Astrocyte (in vitro differentiated cells and primary cell): Measurements from ENCODE around the gene GPER1.

Source experiments
- EZH2 ChIP-seq: IDR thresholded peaks from 2 replicates; pipeline ENCODE4 v1.6.1; 2012; ENCODE audit warnings: mild to moderate bottlenecking, low read length, inconsistent platforms; ENCODE audit not compliant: insufficient read depth
- TF ChIP-seq, protein P1 (sequence below): IDR thresholded peaks from 2 replicates; pipeline ENCODE4 v1.5.1; 2011; ENCODE audit warnings: low read depth, mild to moderate bottlenecking, inconsistent platforms, low read length, moderate library complexity; ENCODE audit not compliant: insufficient read depth

DNA sequence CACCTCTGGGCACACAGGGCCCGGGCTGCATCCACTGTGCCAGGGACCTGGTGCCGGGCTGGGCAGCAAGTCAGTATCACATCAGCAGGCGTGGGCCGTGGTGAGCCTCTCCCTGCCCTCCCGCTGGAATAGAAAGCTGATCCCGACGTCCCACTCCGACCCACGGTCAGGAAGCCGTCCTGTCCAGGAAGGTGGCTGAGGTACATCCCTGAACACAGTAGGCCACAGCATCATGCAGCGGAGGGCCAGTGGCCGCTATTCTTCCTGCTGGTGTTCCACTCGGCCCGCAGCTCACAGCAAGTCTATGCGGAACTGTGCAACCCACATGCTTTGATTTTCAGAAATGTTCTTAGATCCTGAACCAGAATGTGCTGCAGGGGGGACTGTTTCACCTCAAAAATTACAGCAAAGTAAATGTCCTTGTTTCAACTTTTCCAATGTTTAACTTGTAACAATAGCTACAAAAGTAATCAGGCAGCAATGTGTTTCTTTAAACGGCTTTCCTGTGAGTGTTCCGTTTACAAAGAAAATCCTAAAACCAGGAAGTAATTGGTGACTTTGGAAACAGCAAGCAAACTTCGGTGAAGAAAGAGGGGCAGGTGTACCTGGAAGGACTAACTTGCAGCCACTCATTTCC, 44.2 kb upstream of the GPER1 start:
- TF ChIP-seq, protein P1, sequence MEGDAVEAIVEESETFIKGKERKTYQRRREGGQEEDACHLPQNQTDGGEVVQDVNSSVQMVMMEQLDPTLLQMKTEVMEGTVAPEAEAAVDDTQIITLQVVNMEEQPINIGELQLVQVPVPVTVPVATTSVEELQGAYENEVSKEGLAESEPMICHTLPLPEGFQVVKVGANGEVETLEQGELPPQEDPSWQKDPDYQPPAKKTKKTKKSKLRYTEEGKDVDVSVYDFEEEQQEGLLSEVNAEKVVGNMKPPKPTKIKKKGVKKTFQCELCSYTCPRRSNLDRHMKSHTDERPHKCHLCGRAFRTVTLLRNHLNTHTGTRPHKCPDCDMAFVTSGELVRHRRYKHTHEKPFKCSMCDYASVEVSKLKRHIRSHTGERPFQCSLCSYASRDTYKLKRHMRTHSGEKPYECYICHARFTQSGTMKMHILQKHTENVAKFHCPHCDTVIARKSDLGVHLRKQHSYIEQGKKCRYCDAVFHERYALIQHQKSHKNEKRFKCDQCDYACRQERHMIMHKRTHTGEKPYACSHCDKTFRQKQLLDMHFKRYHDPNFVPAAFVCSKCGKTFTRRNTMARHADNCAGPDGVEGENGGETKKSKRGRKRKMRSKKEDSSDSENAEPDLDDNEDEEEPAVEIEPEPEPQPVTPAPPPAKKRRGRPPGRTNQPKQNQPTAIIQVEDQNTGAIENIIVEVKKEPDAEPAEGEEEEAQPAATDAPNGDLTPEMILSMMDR = no peak
- TF ChIP-seq EZH2 = no peak
